NCI-H774 (cell line): ENCODE measurements around the gene WDR86.

ENCODE experiments used
- DNase-seq: peaks from one replicate; lab custom pipeline; 2025; lab: John Stamatoyannopoulos, UW

Gene WDR86

GRCh38 chr7:151409667-151410404 lies at the start of gene WDR86:
Gene WDR86, minus strand, starts transcription at chr7:151410038. Its CDS starts 449 bp downstream, at chr7:151409589.
- no peak for DNase-seq

DNA sequence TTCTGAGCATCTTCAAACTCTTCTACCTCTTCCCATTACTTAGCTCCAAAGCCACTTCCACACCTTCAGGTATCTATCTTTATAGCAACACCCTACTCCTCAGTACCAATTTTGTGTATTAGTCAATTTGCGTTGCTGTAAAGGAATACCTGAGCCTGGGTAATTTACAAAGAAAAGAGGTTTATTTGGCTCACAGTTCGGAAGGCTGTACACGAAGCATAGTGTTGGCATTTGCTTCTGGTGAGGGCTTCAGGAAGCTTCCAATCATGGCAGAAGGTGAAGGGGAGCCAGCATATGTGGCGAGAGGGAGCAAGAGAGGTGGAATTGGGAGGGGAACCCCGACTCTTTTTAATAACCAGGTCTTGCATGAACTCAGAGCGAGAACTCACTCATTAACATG lies 47.7 kb upstream of the WDR86 start:
- DNase-seq, result no peak

- no peak for DNase-seq
Observed at GRCh38 chr7:151456782-151457181, 46.9 kb upstream of the WDR86 start.

DNA sequence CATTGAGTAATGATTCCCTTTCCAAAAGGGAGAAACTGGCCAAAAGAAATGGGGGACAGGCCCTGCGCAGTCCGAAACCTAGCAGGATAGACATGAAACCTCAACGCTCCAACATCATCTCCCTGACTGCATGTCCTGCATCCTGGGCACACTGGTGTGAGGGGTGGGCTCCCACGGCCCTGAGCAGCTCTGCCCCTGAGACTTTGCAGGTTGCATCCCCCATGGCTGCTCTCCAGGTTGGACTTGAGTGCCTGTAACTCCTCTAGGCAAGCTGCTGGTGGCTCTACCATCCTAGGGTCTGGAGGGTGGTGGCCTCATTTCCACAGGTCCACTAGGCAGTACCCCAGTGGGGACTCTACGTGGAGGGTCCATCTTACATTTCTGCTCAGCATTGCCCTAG lies 46.4 kb upstream of the WDR86 start:
- DNase-seq, result no peak

DNA sequence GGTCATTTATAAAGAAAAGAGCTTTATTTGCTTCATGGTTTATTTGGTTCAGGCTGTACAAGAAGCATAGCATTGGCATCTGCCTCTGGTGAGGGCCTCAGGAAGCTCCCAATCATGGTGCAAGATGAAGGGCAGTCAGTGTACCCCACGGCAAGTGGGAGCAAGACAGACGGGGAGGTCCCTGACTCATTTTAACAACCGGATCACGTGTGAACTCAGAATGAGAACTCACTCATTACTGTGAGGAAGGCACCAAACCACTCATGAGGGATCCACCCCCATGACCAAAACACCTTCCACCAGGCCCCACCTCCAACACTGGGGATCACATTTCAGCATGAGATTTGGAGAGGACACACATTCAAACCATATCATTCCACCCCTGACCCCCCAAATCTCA lies 45.9 kb upstream of the WDR86 start:
- DNase-seq, result no peak

GRCh38 chr7:151454932-151455530 lies 45.2 kb upstream of the WDR86 start:
- no peak for DNase-seq

GRCh38 chr7:151454305-151454704 lies 44.5 kb upstream of the WDR86 start:
- DNase-seq, result no peak

DNA sequence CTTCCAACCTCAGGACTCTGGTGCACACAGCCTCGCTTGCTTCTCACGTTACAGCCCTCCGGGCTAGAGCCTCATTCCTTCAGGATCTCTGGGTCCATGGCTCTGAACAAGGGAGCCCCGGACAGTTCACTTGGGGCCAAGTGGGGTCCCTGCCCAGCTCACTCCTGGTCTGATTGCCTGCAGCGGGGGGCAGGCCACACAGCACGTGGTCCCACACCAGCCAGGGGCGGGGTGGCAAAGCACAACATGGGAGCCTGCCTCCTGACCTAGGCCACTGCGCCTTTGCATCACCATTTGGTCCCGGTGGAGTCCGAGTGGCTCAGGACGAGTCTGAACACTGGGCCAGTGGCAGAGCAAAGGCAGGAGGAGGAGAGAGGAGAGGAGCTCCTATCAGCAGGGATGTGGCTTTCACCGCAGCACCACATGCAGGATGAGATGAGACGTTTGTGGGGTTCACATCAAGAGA lies 43.5 kb upstream of the WDR86 start:
- no peak for DNase-seq

GRCh38 chr7:151452680-151453325 lies 43.0 kb upstream of the WDR86 start:
- no peak for DNase-seq

DNA sequence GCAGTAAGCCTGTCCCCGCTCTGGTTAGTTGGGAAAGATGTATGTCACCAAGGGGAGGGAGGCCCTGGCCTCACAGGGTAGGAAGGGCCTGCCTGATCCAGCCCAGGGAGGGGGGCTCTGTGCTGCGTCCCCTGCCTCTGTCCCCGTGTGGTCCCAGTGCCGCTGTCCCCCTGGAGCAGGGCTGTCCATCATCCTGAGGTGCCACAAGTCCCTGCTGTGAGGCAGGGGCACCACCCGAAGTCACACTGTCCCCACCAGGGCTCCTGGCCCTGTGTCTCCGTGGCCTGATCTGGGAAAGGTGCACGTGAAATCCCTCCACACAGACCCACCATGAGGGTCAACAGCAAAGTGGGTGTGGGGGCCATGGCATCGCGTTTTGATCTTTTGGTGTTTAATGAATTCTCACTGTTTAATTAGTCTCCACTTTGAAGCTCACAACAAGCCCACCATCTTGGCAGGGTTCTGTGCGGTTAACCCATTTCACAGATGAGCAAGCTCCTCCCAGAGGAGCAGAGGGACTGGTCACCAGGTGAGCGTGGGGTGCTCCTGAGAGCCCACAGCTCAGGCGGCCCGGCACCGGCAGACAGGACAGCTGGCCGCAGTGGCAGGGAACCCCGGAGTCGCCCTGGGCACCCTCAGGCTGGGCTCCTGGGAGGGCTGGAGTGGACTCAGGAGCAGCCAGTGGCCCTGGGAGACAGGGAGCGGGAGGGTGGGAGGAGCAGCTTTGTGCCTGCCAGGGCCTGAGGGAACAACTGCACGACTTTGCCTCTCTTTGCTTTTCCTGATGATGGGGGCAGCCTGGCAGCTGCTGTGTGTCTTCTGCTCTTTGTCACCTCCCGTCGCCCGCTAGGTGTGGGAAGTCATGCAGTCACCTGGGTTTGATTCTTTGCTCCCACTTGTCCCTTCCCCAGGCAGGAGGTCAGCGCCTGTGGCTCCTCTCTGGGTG lies 42.1 kb upstream of the WDR86 start:
- no peak for DNase-seq

- no peak for DNase-seq
Observed at GRCh38 chr7:151451156-151451555, 41.3 kb upstream of the WDR86 start.

DNA sequence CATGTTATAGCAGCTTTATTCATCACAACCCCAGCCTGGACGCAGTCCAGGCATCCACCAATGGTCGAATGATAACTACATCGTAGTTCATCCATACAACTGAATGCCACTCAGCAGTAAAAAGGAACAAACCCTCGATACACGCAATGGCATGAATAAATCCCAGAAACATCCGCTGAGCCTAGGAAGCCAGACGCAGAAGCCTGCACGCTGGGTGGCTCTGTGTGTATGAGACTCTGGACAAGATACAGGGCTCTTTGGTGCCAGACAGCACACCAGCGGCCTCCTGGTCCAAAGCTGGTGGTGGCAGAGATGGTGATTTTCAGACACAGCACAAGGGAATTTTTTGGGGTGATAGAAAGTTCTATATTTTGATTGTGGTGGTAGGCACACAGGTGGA lies 40.2 kb upstream of the WDR86 start:
- no peak for DNase-seq

GRCh38 chr7:151448261-151449252 lies 38.7 kb upstream of the WDR86 start:
- peak; percentile 34 for DNase-seq

DNA sequence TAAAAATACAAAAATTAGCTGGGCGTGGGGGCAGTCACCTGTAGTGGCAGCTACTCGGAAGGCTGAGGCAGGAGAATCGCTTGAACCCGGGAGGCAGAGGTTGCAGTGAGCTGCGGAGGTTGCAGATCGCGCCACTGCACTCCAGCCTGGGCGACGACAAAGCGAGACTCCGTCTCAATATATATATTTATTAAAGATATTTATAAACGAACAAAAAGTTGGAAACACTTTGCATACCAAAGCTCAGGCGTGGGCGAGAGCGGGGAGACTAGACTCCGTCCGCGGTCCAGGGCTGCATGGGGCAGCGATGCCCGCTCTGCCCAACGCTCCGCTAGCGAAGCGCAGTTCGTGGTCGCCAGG lies 38.0 kb upstream of the WDR86 start:
- no peak for DNase-seq

GRCh38 chr7:151447312-151447711 lies 37.5 kb upstream of the WDR86 start:
- no peak for DNase-seq

DNA sequence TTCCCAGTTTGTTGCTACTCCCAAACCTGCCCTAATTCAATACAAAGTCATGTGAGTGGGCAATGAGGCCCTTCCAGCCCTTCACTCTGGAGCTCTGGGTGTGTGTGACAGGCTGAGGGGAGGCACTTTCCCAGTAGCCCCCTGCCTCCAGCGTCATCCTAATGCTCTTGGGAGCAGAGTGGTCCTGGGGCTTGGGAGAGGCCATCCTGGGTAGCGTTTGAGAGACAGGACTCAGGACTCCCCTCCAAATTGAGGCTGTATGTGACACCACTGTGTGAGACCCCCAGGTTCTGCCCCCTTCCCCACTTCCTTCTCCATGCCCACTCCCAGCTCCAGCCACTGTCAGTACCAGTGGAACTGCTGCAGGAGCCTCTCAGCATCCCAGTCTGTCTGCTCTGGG lies 36.6 kb upstream of the WDR86 start:
- DNase-seq, result no peak

DNA sequence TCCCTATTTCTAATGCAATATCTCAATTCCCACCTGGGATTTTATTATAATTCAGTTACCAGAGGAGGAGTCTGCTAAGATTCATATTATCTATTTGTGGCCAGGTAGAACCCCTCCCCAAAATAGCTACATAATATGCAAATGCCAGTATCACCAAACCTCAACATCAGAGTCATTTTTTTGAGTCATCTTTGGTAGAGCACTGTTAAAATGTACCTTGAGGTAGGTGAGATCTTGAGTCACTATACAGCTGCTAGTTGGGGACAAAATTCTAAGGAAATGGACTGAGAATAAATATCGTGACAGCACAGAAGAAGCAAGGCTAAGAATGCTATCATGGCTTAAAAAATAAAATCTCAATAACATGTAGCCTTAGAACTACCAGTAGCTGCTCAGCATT lies 34.8 kb upstream of the WDR86 start:
- no peak for DNase-seq

GRCh38 chr7:151442776-151443496 lies 33.1 kb upstream of the WDR86 start:
- DNase-seq, result no peak

GRCh38 chr7:151440799-151441445 lies 31.1 kb upstream of the WDR86 start:
- DNase-seq, result no peak
